ENCODE data around the gene LRIT2.

GRCh38 chr10:84216834-84217233 is 8.5 kb downstream of the LRIT2 start:
- no peak for TF ChIP-seq CTCF (conservative IDR thresholded peaks at IDR 0.05; ENCODE audit: low read length)
- no peak for TF ChIP-seq EZH2phosphoT487 (IDR thresholded peaks at IDR 0.05; ENCODE audit: borderline replicate concordance)

Data from Loucy (cell line).